Measurements from ENCODE around the gene PDXDC1.
"Not testable (repeated sequence)": the region's sequence is repeated elsewhere in the genome, so short reads cannot be mapped to it uniquely, and the experiment has no call there.

GRCh38 chr16:15134752-15135482, 160.1 kb downstream of the PDXDC1 start:
- TF ChIP-seq CTCF (conservative IDR thresholded peaks at IDR 0.05; ENCODE audit: low read depth, low read length); EZH2phosphoT487 (IDR thresholded peaks at IDR 0.05; ENCODE audit: borderline replicate concordance, low read length): not testable (repeated sequence)
